ENCODE data around the gene PROCR. TPM values are rescaled to one million over a fixed set of nuclear protein-coding genes. Genes with fewer than 3 reads are reported as not detected.

The PROCR gene
- total RNA-seq, 3 donors from 2014 or later, result 6.1 to 15.0 (median 11.7) TPM

DNA sequence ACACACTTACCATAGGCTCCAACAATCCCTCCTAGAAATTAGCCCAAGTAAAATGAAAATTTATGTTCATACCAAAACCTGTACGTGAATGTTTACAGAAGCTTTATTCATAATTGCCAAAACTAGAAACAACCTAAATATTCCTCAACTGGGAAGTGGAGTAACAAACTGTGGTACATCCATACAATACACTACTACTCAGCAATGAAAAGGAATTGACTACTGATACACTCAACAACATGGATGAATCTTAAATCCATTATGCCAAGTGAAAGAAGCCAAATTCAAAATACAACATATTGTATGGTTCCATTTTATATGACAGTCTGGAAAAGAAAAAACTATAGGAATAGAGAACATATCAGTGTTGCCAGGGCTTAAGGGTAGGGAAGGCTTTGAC lies 34.9 kb downstream of the PROCR start:
- TF ChIP-seq, protein P1, sequence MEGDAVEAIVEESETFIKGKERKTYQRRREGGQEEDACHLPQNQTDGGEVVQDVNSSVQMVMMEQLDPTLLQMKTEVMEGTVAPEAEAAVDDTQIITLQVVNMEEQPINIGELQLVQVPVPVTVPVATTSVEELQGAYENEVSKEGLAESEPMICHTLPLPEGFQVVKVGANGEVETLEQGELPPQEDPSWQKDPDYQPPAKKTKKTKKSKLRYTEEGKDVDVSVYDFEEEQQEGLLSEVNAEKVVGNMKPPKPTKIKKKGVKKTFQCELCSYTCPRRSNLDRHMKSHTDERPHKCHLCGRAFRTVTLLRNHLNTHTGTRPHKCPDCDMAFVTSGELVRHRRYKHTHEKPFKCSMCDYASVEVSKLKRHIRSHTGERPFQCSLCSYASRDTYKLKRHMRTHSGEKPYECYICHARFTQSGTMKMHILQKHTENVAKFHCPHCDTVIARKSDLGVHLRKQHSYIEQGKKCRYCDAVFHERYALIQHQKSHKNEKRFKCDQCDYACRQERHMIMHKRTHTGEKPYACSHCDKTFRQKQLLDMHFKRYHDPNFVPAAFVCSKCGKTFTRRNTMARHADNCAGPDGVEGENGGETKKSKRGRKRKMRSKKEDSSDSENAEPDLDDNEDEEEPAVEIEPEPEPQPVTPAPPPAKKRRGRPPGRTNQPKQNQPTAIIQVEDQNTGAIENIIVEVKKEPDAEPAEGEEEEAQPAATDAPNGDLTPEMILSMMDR (IDR thresholded peaks at IDR 0.05), result no peak
- intact Hi-C loops (cut with DNase I, micrococcal nuclease), result no loop called here
- peaks cover 9% of the 10 kb centered on the region for H3K4me1 ChIP-seq (ENCODE audit: low read depth)
- no peak for ATAC-seq
- H3K9me3 ChIP-seq, result no peaks in the 10 kb centered on the region
- DNase-seq, result no peak
- H3K4me3 ChIP-seq, result no peak overlapping the region
- H3K36me3 ChIP-seq (ENCODE audit: low read depth), result no peaks in the 10 kb centered on the region

DNA sequence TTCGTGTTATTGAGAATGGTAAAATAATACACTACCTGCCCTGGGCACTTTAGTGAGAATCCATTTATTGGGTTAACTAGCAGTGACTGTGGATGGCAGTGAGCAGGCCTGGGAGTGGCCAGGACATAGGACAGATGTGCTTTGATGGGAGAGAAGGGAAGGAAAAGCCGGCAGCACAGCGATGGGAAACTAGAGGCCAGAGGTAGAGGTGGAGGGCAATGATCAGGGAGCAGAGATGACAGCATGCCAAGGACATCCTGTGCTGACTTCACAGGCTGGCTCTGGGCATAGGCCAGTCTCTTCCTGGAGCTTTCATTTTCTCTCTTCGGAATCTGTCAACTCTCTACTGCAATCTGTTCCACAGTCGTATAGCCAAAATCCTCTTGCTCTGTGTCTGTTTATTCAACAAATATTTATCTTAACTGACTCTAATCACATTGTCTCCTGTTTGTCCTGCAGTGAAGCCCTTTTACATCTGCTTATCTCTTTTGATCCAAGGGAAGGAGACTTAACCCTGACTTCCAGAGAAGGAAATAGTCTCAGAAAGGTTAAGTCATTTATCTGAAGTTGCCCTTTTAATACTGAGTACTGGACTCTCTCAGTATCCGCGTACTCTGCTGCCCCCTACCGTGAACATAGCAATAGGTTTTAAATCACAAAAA lies 36.2 kb downstream of the PROCR start:
- DNase-seq (peak in 2 of 3 donors; percentile 73 to 94), ATAC-seq (peak; percentile 98)
- Histone ChIP-seq H3K4me3 (no peak overlapping the region), H3K4me1 (ENCODE audit: low read depth) (peaks cover 9% of the 10 kb centered on the region), H3K9me3 (no peaks in the 10 kb centered on the region), H3K36me3 (ENCODE audit: low read depth) (no peaks in the 10 kb centered on the region)
- TF ChIP-seq, protein P1 (IDR thresholded peaks at IDR 0.05), result peak; percentile 42
- intact Hi-C loops (cut with DNase I, micrococcal nuclease), result loop anchor here in 1 of 2 donors (1.0 kb wide), 1 partner anchor 63 kb away; no protein-coding TSS in a partner anchor

DNA sequence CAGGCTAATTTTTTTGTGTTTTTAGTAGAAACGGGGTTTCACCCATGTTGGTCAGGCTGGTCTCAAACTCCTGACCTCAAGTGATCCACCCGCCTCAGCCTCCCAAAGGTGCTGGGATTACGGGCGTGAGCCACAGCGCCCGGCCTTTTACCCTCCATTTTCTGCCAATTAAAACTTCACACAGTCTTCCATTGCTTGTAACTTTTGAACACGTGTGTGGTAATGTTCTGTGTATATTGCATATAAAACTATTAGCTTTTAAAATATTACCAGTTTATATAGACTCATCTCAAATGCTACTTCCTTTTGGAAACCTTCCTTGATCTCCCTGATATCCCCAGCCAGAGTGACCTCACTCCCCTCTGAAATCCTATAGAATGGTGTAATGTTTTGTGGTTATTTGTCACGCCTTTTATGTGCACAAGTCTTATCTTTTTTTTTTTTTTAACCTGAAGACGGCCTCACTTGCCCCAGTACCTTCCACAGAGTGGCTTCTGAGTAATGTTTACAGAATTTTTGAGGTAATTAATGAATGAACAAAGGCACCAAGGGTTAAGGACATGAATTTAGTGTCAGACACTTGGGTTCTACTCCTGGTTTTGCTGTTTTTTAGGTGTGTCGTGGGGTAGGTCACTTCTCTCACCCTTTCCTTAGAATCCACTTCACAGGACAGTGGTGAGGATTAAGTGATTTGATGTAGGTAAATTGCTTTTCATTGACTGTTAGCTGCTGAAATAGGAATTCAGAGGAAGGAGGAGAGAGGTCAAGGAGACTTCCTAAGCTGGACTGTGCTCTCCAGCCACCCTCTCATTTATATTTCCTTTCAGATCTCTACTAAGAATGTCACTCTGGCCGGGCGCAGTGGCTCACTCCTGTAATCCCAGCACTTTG lies 43.4 kb downstream of the PROCR start:
- intact Hi-C loops (cut with DNase I, micrococcal nuclease), result loop anchor here in 1 of 2 donors (10.0 kb wide), 1 partner anchor 71 kb away; the partner anchor contains the start of gene EDEM2
- no peaks in the 10 kb centered on the region for H3K4me1 ChIP-seq (ENCODE audit: low read depth)
- H3K9me3 ChIP-seq, result no peaks in the 10 kb centered on the region
- H3K36me3 ChIP-seq (ENCODE audit: low read depth), result no peaks in the 10 kb centered on the region
- ATAC-seq, result no peak
- H3K4me3 ChIP-seq, result no peak overlapping the region
- DNase-seq, result no peak
- TF ChIP-seq, protein P1 (IDR thresholded peaks at IDR 0.05), result no peak

DNA sequence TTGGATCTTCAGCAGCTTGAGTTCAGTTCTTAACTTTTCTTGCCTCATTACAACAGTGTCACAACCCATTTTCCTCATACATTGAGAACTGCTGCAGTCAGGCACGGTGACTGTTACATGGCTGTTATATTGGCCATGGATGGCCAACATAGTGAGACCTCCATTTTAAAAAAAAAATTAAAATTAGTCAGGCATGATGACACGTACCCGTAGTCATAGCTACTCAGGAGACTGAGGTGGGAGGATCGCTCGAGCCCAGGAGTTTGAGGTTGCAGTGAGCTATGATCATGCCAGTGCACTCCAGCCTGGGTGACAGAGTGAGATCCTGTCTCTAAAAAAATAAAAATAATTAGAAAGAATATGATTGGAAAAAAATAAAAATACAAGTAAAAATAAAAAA lies 44.7 kb downstream of the PROCR start:
- DNase-seq (no peak), ATAC-seq (no peak)
- no peak overlapping the region for H3K4me3 ChIP-seq
- no peaks in the 10 kb centered on the region for H3K4me1 ChIP-seq (ENCODE audit: low read depth)
- TF ChIP-seq, protein P1 (IDR thresholded peaks at IDR 0.05), result no peak
- no peaks in the 10 kb centered on the region for H3K9me3 ChIP-seq
- no peaks in the 10 kb centered on the region for H3K36me3 ChIP-seq (ENCODE audit: low read depth)
- intact Hi-C loops (cut with DNase I, micrococcal nuclease), result loop anchor here in 1 of 2 donors (10.0 kb wide), 1 partner anchor 72 kb away; the partner anchor contains the start of gene EDEM2

DNA sequence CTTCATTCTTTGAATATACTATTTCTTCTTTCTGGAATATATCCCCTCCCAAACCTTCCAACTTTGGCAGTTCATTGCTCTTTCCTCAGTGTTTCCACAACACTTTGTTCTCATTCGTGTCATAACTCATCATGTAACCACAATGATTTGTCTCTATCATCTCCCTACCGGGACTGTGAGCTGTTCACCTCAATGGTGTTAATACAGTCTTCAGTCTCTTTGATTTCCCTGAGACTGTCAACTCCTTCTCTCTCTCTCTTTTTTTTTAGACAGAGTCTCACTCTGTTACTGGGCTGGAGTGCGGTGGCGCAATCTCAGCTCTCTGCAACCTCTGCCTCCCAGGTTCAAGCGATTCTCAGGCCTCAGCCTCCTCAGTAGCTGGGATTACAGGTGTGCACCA lies 52.1 kb downstream of the PROCR start:
- DNase-seq (no peak), ATAC-seq (no peak)
- no peak overlapping the region for H3K4me3 ChIP-seq
- no peaks in the 10 kb centered on the region for H3K36me3 ChIP-seq (ENCODE audit: low read depth)
- no peaks in the 10 kb centered on the region for H3K4me1 ChIP-seq (ENCODE audit: low read depth)
- H3K9me3 ChIP-seq, result no peaks in the 10 kb centered on the region
- intact Hi-C loops (cut with DNase I, micrococcal nuclease), result no loop called here
- TF ChIP-seq, protein P1 (IDR thresholded peaks at IDR 0.05), result no peak

All from mucosa of descending colon (tissue), 3 donors.